ENCODE measurements around the gene DCP1A.

GRCh38 chr3:53353202-53353601 is 5.9 kb upstream of the DCP1A start:
- no peak for TF ChIP-seq CTCF (IDR thresholded peaks at IDR 0.05; ENCODE audit: insufficient read depth, low read length)
- TF ChIP-seq SPI1 (IDR thresholded peaks at IDR 0.05; ENCODE audit: borderline replicate concordance, low read depth), result no peak
